ENCODE data around the gene RAB5IF. TPM values are rescaled to one million over a fixed set of nuclear protein-coding genes. Genes with fewer than 3 reads are reported as not detected.

The RAB5IF gene
- total and polyA plus RNA-seq, 2 of the 13 experiments (the other 11 are each of a cell fraction or from before 2014, with no cell fraction given) = 261 to 305 TPM

- TF ChIP-seq, protein P1, sequence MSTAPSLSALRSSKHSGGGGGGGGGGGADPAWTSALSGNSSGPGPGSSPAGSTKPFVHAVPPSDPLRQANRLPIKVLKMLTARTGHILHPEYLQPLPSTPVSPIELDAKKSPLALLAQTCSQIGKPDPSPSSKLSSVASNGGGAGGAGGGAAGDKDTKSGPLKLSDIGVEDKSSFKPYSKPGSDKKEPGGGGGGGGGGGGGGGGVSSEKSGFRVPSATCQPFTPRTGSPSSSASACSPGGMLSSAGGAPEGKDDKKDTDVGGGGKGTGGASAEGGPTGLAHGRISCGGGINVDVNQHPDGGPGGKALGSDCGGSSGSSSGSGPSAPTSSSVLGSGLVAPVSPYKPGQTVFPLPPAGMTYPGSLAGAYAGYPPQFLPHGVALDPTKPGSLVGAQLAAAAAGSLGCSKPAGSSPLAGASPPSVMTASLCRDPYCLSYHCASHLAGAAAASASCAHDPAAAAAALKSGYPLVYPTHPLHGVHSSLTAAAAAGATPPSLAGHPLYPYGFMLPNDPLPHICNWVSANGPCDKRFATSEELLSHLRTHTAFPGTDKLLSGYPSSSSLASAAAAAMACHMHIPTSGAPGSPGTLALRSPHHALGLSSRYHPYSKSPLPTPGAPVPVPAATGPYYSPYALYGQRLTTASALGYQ (CRISPR knock-in tag; IDR thresholded peaks at IDR 0.05) = no peak
- 0 out of 2 replicates have a peak, but pooled peaks have one; percentile 50 for TF ChIP-seq PRDM15 (CRISPR knock-in tag; IDR thresholded peaks at IDR 0.05)
- TF ChIP-seq GTF3A (CRISPR knock-in tag; conservative IDR thresholded peaks at IDR 0.05) = no peak
- no peak for TF ChIP-seq ZBTB38 (CRISPR knock-in tag; IDR thresholded peaks at IDR 0.05)
- TF ChIP-seq, protein P2, sequence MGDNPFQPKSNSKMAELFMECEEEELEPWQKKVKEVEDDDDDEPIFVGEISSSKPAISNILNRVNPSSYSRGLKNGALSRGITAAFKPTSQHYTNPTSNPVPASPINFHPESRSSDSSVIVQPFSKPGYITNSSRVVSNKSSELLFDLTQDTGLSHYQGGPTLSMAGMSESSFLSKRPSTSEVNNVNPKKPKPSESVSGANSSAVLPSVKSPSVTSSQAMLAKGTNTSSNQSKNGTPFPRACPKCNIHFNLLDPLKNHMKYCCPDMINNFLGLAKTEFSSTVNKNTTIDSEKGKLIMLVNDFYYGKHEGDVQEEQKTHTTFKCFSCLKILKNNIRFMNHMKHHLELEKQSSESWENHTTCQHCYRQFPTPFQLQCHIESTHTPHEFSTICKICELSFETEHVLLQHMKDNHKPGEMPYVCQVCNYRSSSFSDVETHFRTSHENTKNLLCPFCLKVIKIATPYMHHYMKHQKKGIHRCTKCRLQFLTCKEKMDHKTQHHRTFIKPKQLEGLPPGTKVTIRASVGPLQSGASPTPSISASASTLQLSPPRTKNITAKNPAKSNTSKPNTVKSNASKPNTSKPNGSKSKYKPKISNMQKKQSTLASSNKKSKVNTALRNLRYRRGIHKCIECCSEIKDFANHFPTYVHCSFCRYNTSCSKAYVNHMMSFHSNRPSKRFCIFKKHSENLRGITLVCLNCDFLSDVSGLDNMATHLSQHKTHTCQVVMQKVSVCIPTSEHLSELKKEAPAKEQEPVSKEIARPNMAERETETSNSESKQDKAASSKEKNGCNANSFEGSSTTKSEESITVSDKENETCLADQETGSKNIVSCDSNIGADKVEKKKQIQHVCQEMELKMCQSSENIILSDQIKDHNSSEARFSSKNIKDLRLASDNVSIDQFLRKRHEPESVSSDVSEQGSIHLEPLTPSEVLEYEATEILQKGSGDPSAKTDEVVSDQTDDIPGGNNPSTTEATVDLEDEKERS (CRISPR knock-in tag; IDR thresholded peaks at IDR 0.05) = no peak; the same call in 1 of the 2 replicates
- TF ChIP-seq SIN3B (IDR thresholded peaks at IDR 0.05; ENCODE audit: low read length) = no peak
- peak; percentile 23; the same call in 1 of the 2 replicates for TF ChIP-seq TBX3 (IDR thresholded peaks at IDR 0.05; ENCODE audit: borderline replicate concordance)
- no peak; the same call in 1 of the 2 replicates for TF ChIP-seq ZNF564 (CRISPR knock-in tag; IDR thresholded peaks at IDR 0.05)
- peak; percentile 88 for TF ChIP-seq NFATC3 (CRISPR knock-in tag; IDR thresholded peaks at IDR 0.05)
- 0 out of 2 replicates have a peak, but pooled peaks have one; percentile 45 for TF ChIP-seq ZNF33A (CRISPR knock-in tag; IDR thresholded peaks at IDR 0.05; ENCODE audit: borderline replicate concordance)
- no peak for TF ChIP-seq NR2F6 (IDR thresholded peaks at IDR 0.05)
- no peak; the same call in 1 of the 2 replicates for TF ChIP-seq NR2F6 (CRISPR knock-in tag; IDR thresholded peaks at IDR 0.05)
- TF ChIP-seq DPF2 (CRISPR knock-in tag; IDR thresholded peaks at IDR 0.05; ENCODE audit: borderline replicate concordance, low read depth) = no peak
- peak; percentile 51; the same call in 1 of the 2 replicates for TF ChIP-seq ZNF124 (CRISPR knock-in tag; IDR thresholded peaks at IDR 0.05)
- no peak; the same call in none of the 2 replicates for TF ChIP-seq ZNF343 (CRISPR knock-in tag; IDR thresholded peaks at IDR 0.05)
- 0 out of 2 replicates have a peak, but pooled peaks have one; percentile 56 for TF ChIP-seq MIER2 (CRISPR knock-in tag; IDR thresholded peaks at IDR 0.05)
- no peak for TF ChIP-seq EP300 (IDR thresholded peaks at IDR 0.05; ENCODE audit: low read depth in 2 of 2, low read length in 2 of 2)
- no peak; the same call in 1 of the 2 replicates for TF ChIP-seq EP300 (CRISPR knock-in tag; IDR thresholded peaks at IDR 0.05; ENCODE audit: borderline replicate concordance)
- peak; percentile 61 for TF ChIP-seq SRSF1 (optimal IDR thresholded peaks at IDR 0.05; ENCODE audit: low read depth, low read length)
- TF ChIP-seq DNMT3B (CRISPR knock-in tag; conservative IDR thresholded peaks at IDR 0.05) = no peak
These were observed 31.0 kb upstream of the RAB5IF start (continued) for GRCh38 chr20:36574366-36575135.

Data from HepG2 (cell line).